ENCODE results near the gene FBXL17. TPM values are rescaled to one million over a fixed set of nuclear protein-coding genes. Genes with fewer than 3 reads are reported as not detected.

Gene FBXL17
- total RNA-seq, 1 experiment from 2014 or later: 11.6 TPM

DNA sequence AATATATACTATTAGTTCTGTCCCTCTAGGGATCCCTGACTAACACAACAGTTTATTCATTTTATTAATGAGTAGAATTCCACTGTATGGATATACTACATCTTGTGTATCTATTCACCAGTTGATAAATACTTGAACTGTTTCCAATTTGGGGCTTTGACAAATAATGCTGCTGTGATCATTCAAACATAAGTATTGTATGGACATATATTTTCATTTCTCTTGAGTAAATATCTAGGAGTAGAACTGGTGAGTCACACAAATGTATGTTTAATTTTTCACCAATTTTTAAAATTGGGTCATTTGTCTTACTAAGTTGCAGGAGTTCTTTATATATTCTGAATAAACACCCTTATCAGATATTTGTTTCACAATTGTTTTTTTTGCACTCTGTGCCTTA, 149.1 kb downstream of the FBXL17 start:
- BruUV-seq (replicated peaks): no TSS peak
- Histone ChIP-seq H3K36me3 (ENCODE audit: control insufficient read depth, insufficient read depth, low read length) (no peaks in the 10 kb centered on the region), H3K9me3 (no peaks in the 10 kb centered on the region), H3K4me1 (0 out of 2 replicates have a peak, but pooled peaks cover 3% of the 10 kb centered on the region), H3K27me3 (replicated peaks; ENCODE audit: control insufficient read depth, insufficient read depth, low read length) (no peaks in the 10 kb centered on the region), H3K4me3 (ENCODE audit: low read depth, low read length) (no peak overlapping the region)
- CTCF ChIA-PET: no interaction called here
- POLR2A ChIA-PET: no interaction called here
- intact Hi-C loops (cut with micrococcal nuclease; ENCODE audit: unreplicated experiment): no loop called here
- H3K4me1 Mint-ChIP-seq (ENCODE audit: low read depth, unreplicated experiment): peaks cover 11% of the 10 kb centered on the region
- H3K27ac Mint-ChIP-seq (ENCODE audit: unreplicated experiment): no peak overlapping the region
- H3K9me3 Mint-ChIP-seq (ENCODE audit: unreplicated experiment): no peaks in the 10 kb centered on the region
- DNase-seq: no peak
- no peaks in the 10 kb centered on the region for H3K36me3 Mint-ChIP-seq (ENCODE audit: insufficient read depth, unreplicated experiment)
- H3K27me3 Mint-ChIP-seq (ENCODE audit: insufficient read depth, unreplicated experiment): no peaks in the 10 kb centered on the region
- no peak overlapping the region for H3K4me3 Mint-ChIP-seq (ENCODE audit: unreplicated experiment)
- TF ChIP-seq, protein P1, sequence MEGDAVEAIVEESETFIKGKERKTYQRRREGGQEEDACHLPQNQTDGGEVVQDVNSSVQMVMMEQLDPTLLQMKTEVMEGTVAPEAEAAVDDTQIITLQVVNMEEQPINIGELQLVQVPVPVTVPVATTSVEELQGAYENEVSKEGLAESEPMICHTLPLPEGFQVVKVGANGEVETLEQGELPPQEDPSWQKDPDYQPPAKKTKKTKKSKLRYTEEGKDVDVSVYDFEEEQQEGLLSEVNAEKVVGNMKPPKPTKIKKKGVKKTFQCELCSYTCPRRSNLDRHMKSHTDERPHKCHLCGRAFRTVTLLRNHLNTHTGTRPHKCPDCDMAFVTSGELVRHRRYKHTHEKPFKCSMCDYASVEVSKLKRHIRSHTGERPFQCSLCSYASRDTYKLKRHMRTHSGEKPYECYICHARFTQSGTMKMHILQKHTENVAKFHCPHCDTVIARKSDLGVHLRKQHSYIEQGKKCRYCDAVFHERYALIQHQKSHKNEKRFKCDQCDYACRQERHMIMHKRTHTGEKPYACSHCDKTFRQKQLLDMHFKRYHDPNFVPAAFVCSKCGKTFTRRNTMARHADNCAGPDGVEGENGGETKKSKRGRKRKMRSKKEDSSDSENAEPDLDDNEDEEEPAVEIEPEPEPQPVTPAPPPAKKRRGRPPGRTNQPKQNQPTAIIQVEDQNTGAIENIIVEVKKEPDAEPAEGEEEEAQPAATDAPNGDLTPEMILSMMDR (IDR thresholded peaks at IDR 0.05; ENCODE audit: insufficient read depth in 1 of 2, low read depth in 1 of 2, low read length in 1 of 2, severe bottlenecking in 1 of 2, unreplicated experiment in 1 of 2): no peak

DNA sequence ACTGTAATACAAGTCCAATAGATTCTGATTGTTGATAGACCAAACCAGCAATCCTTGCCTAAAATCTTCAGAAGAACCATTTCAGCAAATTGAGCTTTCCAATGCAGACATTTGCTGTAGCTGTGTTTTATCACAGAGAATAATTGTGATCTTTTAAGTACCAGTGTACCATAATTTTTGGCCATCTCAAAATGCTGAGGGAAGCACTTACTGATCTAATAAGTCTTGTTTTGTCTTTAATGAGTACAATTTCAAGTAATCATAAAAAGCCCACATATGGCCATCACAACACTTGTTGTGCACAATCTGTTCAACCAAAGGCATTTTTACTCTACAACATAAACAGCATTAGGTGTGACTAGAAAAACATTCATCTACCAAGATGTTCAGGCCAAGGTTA, 159.9 kb downstream of the FBXL17 start:
- H3K4me3 ChIP-seq (ENCODE audit: low read depth, low read length): no peak overlapping the region
- CTCF ChIA-PET: interaction anchor here (0.5 kb wide), 1 partner anchor 158 kb away, joined by 3 read pairs; no protein-coding TSS in a partner anchor
- TF ChIP-seq, protein P1 (IDR thresholded peaks at IDR 0.05; ENCODE audit: insufficient read depth in 1 of 2, low read depth in 1 of 2, low read length in 1 of 2, severe bottlenecking in 1 of 2, unreplicated experiment in 1 of 2): no peak

DNA sequence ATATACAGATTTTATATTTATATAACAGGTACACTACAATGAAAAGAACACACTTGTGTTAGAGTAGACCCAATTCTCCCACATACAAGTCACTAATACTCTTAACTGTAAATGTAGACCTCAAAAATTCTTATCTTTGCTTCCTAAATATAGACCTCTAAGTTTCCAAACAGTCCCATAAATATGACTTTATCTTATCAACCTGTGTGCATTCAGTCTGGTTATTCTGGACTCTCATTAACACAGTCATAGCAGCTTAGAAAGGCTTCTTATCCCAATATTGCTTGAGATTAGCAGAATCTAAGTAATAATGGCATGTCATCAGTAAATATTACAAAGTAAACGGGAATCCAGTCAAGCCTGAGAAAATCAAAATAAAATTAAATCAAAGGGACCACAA, 161.1 kb downstream of the FBXL17 start:
- no peak for DNase-seq
- CTCF ChIA-PET: no interaction called here
- no peak overlapping the region for H3K27ac Mint-ChIP-seq (ENCODE audit: unreplicated experiment)
- H3K4me1 ChIP-seq: no peaks in the 10 kb centered on the region
- no TSS peak for BruUV-seq (replicated peaks)
- H3K4me3 Mint-ChIP-seq (ENCODE audit: unreplicated experiment): no peak overlapping the region
- TF ChIP-seq, protein P1 (IDR thresholded peaks at IDR 0.05; ENCODE audit: insufficient read depth in 1 of 2, low read depth in 1 of 2, low read length in 1 of 2, severe bottlenecking in 1 of 2, unreplicated experiment in 1 of 2): no peak
- POLR2A ChIA-PET: no interaction called here
- H3K4me3 ChIP-seq (ENCODE audit: low read depth, low read length): no peak overlapping the region
- H3K4me1 Mint-ChIP-seq (ENCODE audit: low read depth, unreplicated experiment): peaks cover 9% of the 10 kb centered on the region
- no peaks in the 10 kb centered on the region for H3K36me3 ChIP-seq (ENCODE audit: control insufficient read depth, insufficient read depth, low read length)
- H3K27me3 Mint-ChIP-seq (ENCODE audit: insufficient read depth, unreplicated experiment): no peaks in the 10 kb centered on the region
- H3K9me3 Mint-ChIP-seq (ENCODE audit: unreplicated experiment): no peaks in the 10 kb centered on the region
- no peaks in the 10 kb centered on the region for H3K36me3 Mint-ChIP-seq (ENCODE audit: insufficient read depth, unreplicated experiment)
- H3K9me3 ChIP-seq: no peaks in the 10 kb centered on the region
- intact Hi-C loops (cut with micrococcal nuclease; ENCODE audit: unreplicated experiment): no loop called here
- H3K27me3 ChIP-seq (replicated peaks; ENCODE audit: control insufficient read depth, insufficient read depth, low read length): no peaks in the 10 kb centered on the region

More for the DNA sequence above, 159.9 kb downstream of the FBXL17 start:
- no peak for DNase-seq
- Mint-ChIP-seq H3K4me1 (ENCODE audit: low read depth, unreplicated experiment) (peaks cover 9% of the 10 kb centered on the region), H3K9me3 (ENCODE audit: unreplicated experiment) (no peaks in the 10 kb centered on the region), H3K36me3 (ENCODE audit: insufficient read depth, unreplicated experiment) (no peaks in the 10 kb centered on the region), H3K4me3 (ENCODE audit: unreplicated experiment) (no peak overlapping the region), H3K27ac (ENCODE audit: unreplicated experiment) (no peak overlapping the region), H3K27me3 (ENCODE audit: insufficient read depth, unreplicated experiment) (no peaks in the 10 kb centered on the region)
- BruUV-seq (replicated peaks): no TSS peak
- no peaks in the 10 kb centered on the region for H3K4me1 ChIP-seq
- no peaks in the 10 kb centered on the region for H3K9me3 ChIP-seq
- no peaks in the 10 kb centered on the region for H3K36me3 ChIP-seq (ENCODE audit: control insufficient read depth, insufficient read depth, low read length)
- intact Hi-C loops (cut with micrococcal nuclease; ENCODE audit: unreplicated experiment): no loop called here
- H3K27me3 ChIP-seq (replicated peaks; ENCODE audit: control insufficient read depth, insufficient read depth, low read length): no peaks in the 10 kb centered on the region
- POLR2A ChIA-PET: no interaction called here

Data from Caco-2 (cell line).